T-cell (primary cell): Measurements from ENCODE around the gene GGN. TPM values are rescaled to one million over a fixed set of nuclear protein-coding genes. Genes with fewer than 3 reads are reported as not detected.

Source experiments
- ATAC-seq, 4 experiments: fragments of 200-7000 bp in 3 of 4; fragments of 150-1000 bp in 1 of 4; cut with Tn5 transposase; replicated peaks in 1 of 4; 1 replicate in 3 of 4; 2 replicates in 1 of 4; pipeline ENCODE4 v1.10.0; 2021; ENCODE audit warnings: moderate library complexity in 3 of 4, mild to moderate bottlenecking in 2 of 4, moderate number of reproducible peaks in 1 of 4
- CTCF ChIA-PET, 2 donors: fragments of 300-600 bp; sonication (Branson Sonifier 250); formaldehyde crosslinking; loops; one replicate each; lab custom pipeline; 2022; ENCODE audit warnings: antibody characterized with exemption in 2 of 2; lab: Charles Lee
- POLR2A ChIA-PET, 2 donors: fragments of 300-600 bp; sonication (Branson Sonifier 250); formaldehyde crosslinking; loops; one replicate each; lab custom pipeline; 2022; ENCODE audit warnings: antibody characterized with exemption in 2 of 2; lab: Charles Lee
- DNase-seq, 35 experiments: peaks; one replicate each; pipeline versions ENCODE4 v3.0.0 to v3.0.0-alpha.2; 2013 to 2023
- H3K27ac ChIP-seq: one replicate; pipeline ENCODE4 v1.5.1; 2013; ENCODE audit warnings: low read length
- H3K27me3 ChIP-seq, 2 experiments: replicated peaks in 1 of 2; 1 replicate in 1 of 2; 2 replicates in 1 of 2; pipeline versions ENCODE4 v1.6.1 to v1.7.0; 2013; ENCODE audit warnings: low read length in 1 of 2, mixed read lengths in 1 of 2; ENCODE audit not compliant: control insufficient read depth in 2 of 2, insufficient read depth in 2 of 2; ENCODE audit errors: extremely low read depth in 1 of 2
- H3K36me3 ChIP-seq, 2 donors: 1 replicate in 1 of 2; 2 replicates in 1 of 2; pipeline versions ENCODE4 v1.6.1 to v1.7.0; 2013; ENCODE audit warnings: low read length in 1 of 2; ENCODE audit not compliant: control insufficient read depth in 2 of 2, insufficient read depth in 1 of 2; ENCODE audit errors: extremely low read depth in 1 of 2
- H3K4me1 ChIP-seq, 2 experiments: 1 replicate in 1 of 2; 2 replicates in 1 of 2; pipeline versions ENCODE4 v1.6.1 to v1.7.0; 2013; ENCODE audit warnings: low read length in 2 of 2, mixed read lengths in 1 of 2; ENCODE audit not compliant: insufficient read depth in 2 of 2, control insufficient read depth in 1 of 2; ENCODE audit errors: extremely low read depth in 1 of 2
- H3K4me3 ChIP-seq, 2 donors: 1 replicate in 1 of 2; 2 replicates in 1 of 2; pipeline versions ENCODE4 v1.5.1 to v1.7.0; 2013; ENCODE audit warnings: mild to moderate bottlenecking in 2 of 2, low read length in 1 of 2, moderate library complexity in 1 of 2; ENCODE audit not compliant: control insufficient read depth in 1 of 2; ENCODE audit errors: extremely low read depth in 1 of 2
- H3K9me3 ChIP-seq: 2 replicates; pipeline ENCODE4 v1.7.0; 2013
- H3K27ac Mint-ChIP-seq, 2 donors: one replicate each; pipeline ENCODE4 v1.8.0; 2020 to 2021; ENCODE audit warnings: mild to moderate bottlenecking in 2 of 2, mixed read lengths in 2 of 2
- H3K27me3 Mint-ChIP-seq, 2 donors: one replicate each; pipeline ENCODE4 v1.8.0; 2021 to 2022; ENCODE audit warnings: mixed read lengths in 2 of 2
- H3K36me3 Mint-ChIP-seq: one replicate; pipeline ENCODE4 v1.8.0; 2021; ENCODE audit warnings: mixed read lengths
- H3K4me1 Mint-ChIP-seq, 3 donors: one replicate each; pipeline ENCODE4 v1.8.0; 2020 to 2022; ENCODE audit warnings: mixed read lengths in 3 of 3, mild to moderate bottlenecking in 1 of 3
- H3K4me3 Mint-ChIP-seq, 3 donors: one replicate each; pipeline ENCODE4 v1.8.0; 2020 to 2022; ENCODE audit warnings: mild to moderate bottlenecking in 3 of 3, mixed read lengths in 3 of 3, moderate library complexity in 3 of 3
- H3K9me3 Mint-ChIP-seq, 3 donors: one replicate each; pipeline ENCODE4 v1.8.0; 2020 to 2022; ENCODE audit warnings: mixed read lengths in 3 of 3
- WGBS: methylation state at CpG from one replicate; pipeline ENCODE4 v1.1.5; 2013; ENCODE audit warnings: missing lambda C conversion rate; ENCODE audit not compliant: insufficient coverage; 5-methylcytosine and 5-hydroxymethylcytosine counted together
- total RNA-seq, 35 experiments: library from RNA in 6 of 35; stranded (reverse) in 6 of 35; fragments of 120-200 nt in 1 of 35; gene quantifications; one replicate each; pipeline versions ENCODE4 v1.2.1 to v1.2.4 and lab custom pipeline; 2013 to 2026

Gene GGN
- total RNA-seq (under 1 TPM in 4 of 5 donors, not detected in 1; 0.18 to 0.60 (median 0.31) TPM), total RNA-seq (lab: John Stamatoyannopoulos, UW) (0 to 0.41 (median 0.09) reads per million in 29 experiments)
- not detected for total RNA-seq (2013)

- Histone ChIP-seq H3K27ac (no peak within 1 kb of the TSS), H3K9me3 (no peaks in the 10 kb centered on the region), H3K36me3 (peaks cover 0 to 15% of the 10 kb centered on the region in 2 donors), H3K4me1 (peaks cover 2 to 43% of the 10 kb centered on the region in 2 experiments), H3K27me3 (peaks cover 0 to 53% of the 10 kb centered on the region in 2 experiments), H3K4me3 (peak within 1 kb of the TSS; percentile 40 to 54)
- H3K9me3 Mint-ChIP-seq: no peaks in the 10 kb centered on the region
- H3K4me3 Mint-ChIP-seq: peak within 1 kb of the TSS; percentile 83 to 91 (median 89)
- WGBS: 2% methylated on average over 48 of the region's 51 CpGs
- ATAC-seq (peak; percentile 74 to 79 (median 76)), DNase-seq (peak; percentile 57 to 83 (median 73))
- H3K36me3 Mint-ChIP-seq: peaks cover 23% of the 10 kb centered on the region
- H3K27ac Mint-ChIP-seq: peak within 1 kb of the TSS; percentile 62 to 76
- ChIA-PET CTCF (interaction anchor here (0.6 to 2.4 kb wide), 6 partner anchors 12 to 543 kb away, joined by 3 to 31 read pairs (median 5); partner anchors contain the start of genes FAM98C (in 2 of the 2), MRPS12 (in 1 of the 2), PSMD8 (in 1 of the 2) and SARS2 (in 1 of the 2)), POLR2A (interaction anchor here in 1 of 2 donors (0.7 to 1.5 kb wide), 5 partner anchors 12 to 815 kb away, joined by 3 to 12 read pairs (median 5); partner anchors contain the start of genes FAM98C, MRPS12, PSMD8 and SARS2)
- H3K4me1 Mint-ChIP-seq: peaks cover 13 to 31% (median 30%) of the 10 kb centered on the region in 3 donors
- H3K27me3 Mint-ChIP-seq: peaks cover 9 to 13% of the 10 kb centered on the region in 2 donors
These were observed at the start of gene GGN for GRCh38 chr19:38387550-38388348. Gene GGN (minus strand): TSS chr19:38388034. CDS start chr19:38387261, 773 bp downstream.

- no peak for DNase-seq
- no peak overlapping the region for H3K27ac Mint-ChIP-seq
- ChIA-PET POLR2A (no interaction called here), CTCF (no interaction called here)
- Histone ChIP-seq H3K4me3 (no peak overlapping the region), H3K36me3 (no peaks in the 10 kb centered on the region), H3K9me3 (no peaks in the 10 kb centered on the region), H3K27ac (no peak overlapping the region), H3K27me3 (peaks cover 0 to 56% of the 10 kb centered on the region in 2 experiments), H3K4me1 (peaks cover 0 to 9% of the 10 kb centered on the region in 2 experiments)
- peaks cover 23 to 37% of the 10 kb centered on the region in 2 donors for H3K27me3 Mint-ChIP-seq
- no peak for ATAC-seq
- 79% methylated on average over 4 of the region's 6 CpGs for WGBS
- no peak overlapping the region for H3K4me3 Mint-ChIP-seq
- H3K9me3 Mint-ChIP-seq: no peaks in the 10 kb centered on the region
- H3K4me1 Mint-ChIP-seq: peaks cover 6 to 11% (median 11%) of the 10 kb centered on the region in 3 donors
- no peaks in the 10 kb centered on the region for H3K36me3 Mint-ChIP-seq
These were observed 49.5 kb upstream of the GGN start for GRCh38 chr19:38437295-38437694.

- Mint-ChIP-seq H3K9me3 (no peaks in the 10 kb centered on the region), H3K27me3 (peaks cover 17 to 31% of the 10 kb centered on the region in 2 donors), H3K4me1 (peaks cover 6 to 12% (median 9%) of the 10 kb centered on the region in 3 donors), H3K36me3 (no peaks in the 10 kb centered on the region), H3K27ac (no peak overlapping the region), H3K4me3 (peak overlapping the region in 1 of 3 donors; percentile 66)
- ATAC-seq (no peak), DNase-seq (no peak)
- Histone ChIP-seq H3K4me3 (no peak overlapping the region), H3K4me1 (peaks cover 0 to 9% of the 10 kb centered on the region in 2 experiments), H3K27me3 (peaks cover 0 to 53% of the 10 kb centered on the region in 2 experiments), H3K9me3 (no peaks in the 10 kb centered on the region), H3K36me3 (no peaks in the 10 kb centered on the region), H3K27ac (no peak overlapping the region)
- POLR2A ChIA-PET: no interaction called here
- CTCF ChIA-PET: interaction anchor here in 1 of 2 donors (0.6 to 0.7 kb wide), 2 partner anchors 286 to 1248 kb away, joined by 3 to 7 read pairs; no protein-coding TSS in a partner anchor
- WGBS: 67% methylated on average over 1 of the region's 13 CpGs
These were observed 46.8 kb upstream of the GGN start for GRCh38 chr19:38434549-38435051.

- Histone ChIP-seq H3K4me1 (peaks cover 0 to 12% of the 10 kb centered on the region in 2 experiments), H3K27ac (no peak within 1 kb of the TSS), H3K9me3 (no peaks in the 10 kb centered on the region), H3K4me3 (no peak within 1 kb of the TSS), H3K27me3 (peaks cover 0 to 54% of the 10 kb centered on the region in 2 experiments), H3K36me3 (no peaks in the 10 kb centered on the region)
- CTCF ChIA-PET: no interaction called here
- Mint-ChIP-seq H3K27ac (no peak within 1 kb of the TSS), H3K4me1 (peaks cover 13 to 20% (median 15%) of the 10 kb centered on the region in 3 donors), H3K36me3 (no peaks in the 10 kb centered on the region), H3K9me3 (no peaks in the 10 kb centered on the region), H3K27me3 (peaks cover 17 to 38% of the 10 kb centered on the region in 2 donors), H3K4me3 (peak within 1 kb of the TSS in 2 of 3 donors; percentile 62 to 66)
- ATAC-seq: peak; percentile 77 to 83 (median 78)
- 27% methylated on average over 13 of the region's 20 CpGs for WGBS
- POLR2A ChIA-PET: interaction anchor here in 1 of 2 donors (0.6 kb wide), 1 partner anchor 269 kb away, joined by 5 read pairs; no protein-coding TSS in a partner anchor
- peak in 25 of 35 experiments; percentile 6 to 52 (median 29) for DNase-seq
These were observed 45.5 kb upstream of the GGN start, which contains the start of gene RYR1 for GRCh38 chr19:38433268-38433733. Gene RYR1 (plus strand): TSS chr19:38433691. CDS start chr19:38433830, 139 bp downstream.

- H3K27me3 Mint-ChIP-seq: peaks cover 16 to 32% of the 10 kb centered on the region in 2 donors
- DNase-seq (no peak), ATAC-seq (no peak)
- H3K4me3 ChIP-seq: no peak overlapping the region
- H3K27ac Mint-ChIP-seq: no peak overlapping the region
- H3K27me3 ChIP-seq: peaks cover 0 to 46% of the 10 kb centered on the region in 2 experiments
- WGBS: 100% methylated on average over 1 of the region's 7 CpGs
- peaks cover 0 to 26% of the 10 kb centered on the region in 2 experiments for H3K4me1 ChIP-seq
- no peaks in the 10 kb centered on the region for H3K9me3 ChIP-seq
- H3K36me3 ChIP-seq: no peaks in the 10 kb centered on the region
- peaks cover 22 to 30% (median 28%) of the 10 kb centered on the region in 3 donors for H3K4me1 Mint-ChIP-seq
- no peaks in the 10 kb centered on the region for H3K36me3 Mint-ChIP-seq
- ChIA-PET CTCF (no interaction called here), POLR2A (interaction anchor here in 1 of 2 donors (0.7 kb wide), 1 partner anchor 186 kb away, joined by 4 read pairs; no protein-coding TSS in a partner anchor)
- H3K4me3 Mint-ChIP-seq: no peak overlapping the region
- H3K27ac ChIP-seq: no peak overlapping the region
- no peaks in the 10 kb centered on the region for H3K9me3 Mint-ChIP-seq
These were observed 43.1 kb upstream of the GGN start for GRCh38 chr19:38430931-38431330.

GRCh38 chr19:38429811-38430156 is 42.0 kb upstream of the GGN start:
- no peaks in the 10 kb centered on the region for H3K9me3 Mint-ChIP-seq
- H3K27ac ChIP-seq: no peak overlapping the region
- no peaks in the 10 kb centered on the region for H3K9me3 ChIP-seq
- peaks cover 16 to 27% of the 10 kb centered on the region in 2 donors for H3K27me3 Mint-ChIP-seq
- no peak overlapping the region for H3K4me3 Mint-ChIP-seq
- no peaks in the 10 kb centered on the region for H3K36me3 ChIP-seq
- no peaks in the 10 kb centered on the region for H3K36me3 Mint-ChIP-seq
- ATAC-seq (no peak), DNase-seq (no peak)
- peaks cover 0 to 43% of the 10 kb centered on the region in 2 experiments for H3K27me3 ChIP-seq
- H3K4me1 Mint-ChIP-seq: peaks cover 24 to 35% (median 33%) of the 10 kb centered on the region in 3 donors
- ChIA-PET POLR2A (no interaction called here), CTCF (no interaction called here)
- 40% methylated on average over 1 of the region's 2 CpGs for WGBS
- H3K4me1 ChIP-seq: peaks cover 0 to 32% of the 10 kb centered on the region in 2 experiments
- H3K4me3 ChIP-seq: no peak overlapping the region
- H3K27ac Mint-ChIP-seq: no peak overlapping the region
